BJ (cell line): Measurements from ENCODE around the gene ARL6IP4. TPM values are rescaled to one million over a fixed set of nuclear protein-coding genes. Genes with fewer than 3 reads are reported as not detected.

Experiments used
- CTCF ChIA-PET: fragments of 350-600 bp; formaldehyde crosslinking; extraction: SDS; loops from one replicate; lab custom pipeline; 2021; ENCODE audit warnings: antibody characterized with exemption, inconsistent platforms; lab: Yijun Ruan, JAX
- POLR2A ChIA-PET: fragments of 300-600 bp; sonication (Branson Sonifier 250); formaldehyde crosslinking; extraction: SDS; loops from one replicate; lab custom pipeline; 2021; ENCODE audit warnings: antibody characterized with exemption; lab: Charles Lee
- DNase-seq: peaks from one replicate; pipeline ENCODE4 v3.0.0-alpha.2; 2011; ENCODE audit warnings: low read depth
- H3K27me3 ChIP-seq: 2 replicates; pipeline ENCODE4 v1.6.0; 2011; ENCODE audit warnings: low read length; ENCODE audit not compliant: control insufficient read depth, insufficient read depth
- H3K36me3 ChIP-seq: 2 replicates; pipeline ENCODE4 v1.5.1; 2011; ENCODE audit warnings: low read length; ENCODE audit not compliant: control insufficient read depth, insufficient read depth
- H3K4me3 ChIP-seq: 2 replicates; pipeline ENCODE4 v1.5.1; 2011; ENCODE audit warnings: low read depth, mild to moderate bottlenecking, control low read depth, low read length
- CTCF ChIP-seq: IDR thresholded peaks from 2 replicates; pipeline ENCODE4 v1.5.1; 2011; ENCODE audit warnings: low read depth, mild to moderate bottlenecking, control low read depth, inconsistent platforms, low read length, moderate library complexity; ENCODE audit not compliant: insufficient read depth
- polyA plus RNA-seq: library from polyadenylated mRNA; depleted of rRNA; stranded (reverse); fragments of >200 nt; gene quantifications from 2 replicates; pipeline ENCODE4 v1.2.3, GENCODE V29; 2011

Gene ARL6IP4
- polyA plus RNA-seq, 1 experiment: 190 TPM

- Histone ChIP-seq H3K36me3 (no peaks in the 10 kb centered on the region), H3K4me3 (no peak overlapping the region), H3K27me3 (peaks cover 3% of the 10 kb centered on the region)
- TF ChIP-seq CTCF: no peak
- POLR2A ChIA-PET: interaction anchor here (1.3 kb wide), 1 partner anchor 210 kb away, joined by 4 read pairs; the partner anchor contains the start of gene MPHOSPH9
- no peak for DNase-seq
- CTCF ChIA-PET: interaction anchor here (0.7 to 1.8 kb wide), 3 partner anchors 20 to 215 kb away, joined by 3 to 5 read pairs (median 3); no protein-coding TSS in a partner anchor
Observed at GRCh38 chr12:123022846-123023245, 42.4 kb downstream of the ARL6IP4 start.

GRCh38 chr12:123024819-123025391, 44.4 kb downstream of the ARL6IP4 start:
- H3K27me3 ChIP-seq: peaks cover 3% of the 10 kb centered on the region
- no peaks in the 10 kb centered on the region for H3K36me3 ChIP-seq
- no peak for DNase-seq
- CTCF ChIA-PET: interaction anchor here (1.1 to 3.0 kb wide), 2 partner anchors 10 to 18 kb away, joined by 3 to 12 read pairs; no protein-coding TSS in a partner anchor
- TF ChIP-seq CTCF: no peak
- no peak overlapping the region for H3K4me3 ChIP-seq
- POLR2A ChIA-PET: interaction anchor here (0.6 kb wide), 1 partner anchor 17 kb away, joined by 8 read pairs; no protein-coding TSS in a partner anchor

DNA sequence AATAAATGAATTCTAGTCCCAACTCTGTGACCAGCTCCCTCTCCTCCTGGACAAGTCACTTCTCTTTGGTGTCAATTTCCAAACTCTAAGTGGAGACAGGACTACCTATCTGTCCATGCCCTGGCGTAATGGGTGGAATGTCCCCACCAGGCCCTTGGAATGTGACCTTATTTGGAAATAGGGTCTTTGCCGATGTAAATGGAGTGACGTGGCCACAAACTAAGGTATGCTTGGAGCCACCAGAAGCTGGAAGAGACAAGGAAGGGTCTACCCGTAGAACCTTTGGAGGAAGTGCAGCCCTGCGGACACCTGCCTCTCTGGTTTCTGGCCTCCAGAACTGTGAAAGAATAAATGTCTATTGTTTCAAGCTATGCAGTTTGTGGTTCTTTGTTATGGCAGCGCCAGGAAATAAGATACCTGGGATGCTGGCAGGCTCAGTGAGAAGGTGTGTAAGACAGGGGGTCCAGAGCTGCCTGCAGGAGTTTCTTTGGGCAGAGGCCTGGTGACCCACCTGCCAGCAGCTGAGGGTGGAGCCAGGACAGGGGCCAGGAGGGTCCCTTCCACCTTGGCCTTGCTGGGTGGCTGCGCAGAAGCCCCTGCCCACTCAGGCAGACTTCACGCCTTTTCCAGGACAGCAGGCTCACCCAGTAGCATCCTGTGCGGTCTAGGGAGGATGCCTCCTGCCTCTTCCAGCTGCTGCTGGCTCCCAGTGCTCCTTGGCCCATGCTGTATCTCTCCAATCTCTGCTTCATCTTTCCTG, 45.8 kb downstream of the ARL6IP4 start:
- ChIA-PET POLR2A (no interaction called here), CTCF (interaction anchor here (0.7 to 3.0 kb wide), 3 partner anchors 9 to 1051 kb away, joined by 3 to 12 read pairs (median 3); no protein-coding TSS in a partner anchor)
- Histone ChIP-seq H3K27me3 (peaks cover 3% of the 10 kb centered on the region), H3K36me3 (no peaks in the 10 kb centered on the region), H3K4me3 (no peak overlapping the region)
- no peak for DNase-seq
- TF ChIP-seq CTCF: no peak

DNA sequence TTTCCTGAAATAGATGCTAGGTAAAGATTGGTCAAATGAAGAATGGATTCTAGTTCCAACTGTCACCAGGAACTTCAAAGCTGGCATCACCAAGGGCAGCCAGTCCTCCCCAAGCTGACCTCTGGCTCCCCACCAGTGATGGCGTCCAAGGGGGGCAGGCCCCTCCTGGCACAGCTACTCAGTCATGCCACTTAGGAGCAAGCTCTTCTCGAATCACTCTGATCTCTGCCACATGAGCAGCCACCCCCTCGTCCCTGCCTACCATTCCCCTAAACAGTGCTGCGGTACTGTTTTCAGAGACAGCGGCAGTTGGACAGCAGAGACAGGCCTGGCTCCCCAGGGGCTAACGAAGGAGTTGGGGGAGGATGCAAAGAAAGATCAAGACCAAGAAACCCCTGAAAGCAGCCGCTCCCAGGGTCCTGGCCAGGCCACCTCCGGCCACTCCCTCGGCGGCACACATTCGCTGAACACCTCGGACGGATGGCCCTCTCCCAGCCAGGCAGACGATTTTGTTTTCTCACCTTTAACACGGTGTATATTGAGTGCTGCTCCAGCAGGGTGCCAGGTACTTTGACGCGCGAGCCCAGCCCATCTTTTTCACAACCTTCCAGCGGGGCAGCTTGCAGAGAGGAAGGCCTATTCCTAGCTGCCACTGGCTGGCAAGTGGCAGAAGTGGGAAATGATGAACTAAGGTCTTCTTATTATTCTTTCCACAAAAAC, 47.4 kb downstream of the ARL6IP4 start:
- TF ChIP-seq CTCF: no peak
- CTCF ChIA-PET: no interaction called here
- POLR2A ChIA-PET: no interaction called here
- peaks cover under 1% of the 10 kb centered on the region for H3K27me3 ChIP-seq
- no peak overlapping the region for H3K4me3 ChIP-seq
- no peak for DNase-seq
- H3K36me3 ChIP-seq: no peaks in the 10 kb centered on the region

GRCh38 chr12:123028475-123028874, 48.0 kb downstream of the ARL6IP4 start:
- CTCF ChIA-PET: no interaction called here
- DNase-seq: no peak
- Histone ChIP-seq H3K27me3 (no peaks in the 10 kb centered on the region), H3K4me3 (no peak overlapping the region), H3K36me3 (no peaks in the 10 kb centered on the region)
- no peak for TF ChIP-seq CTCF
- POLR2A ChIA-PET: no interaction called here
